ENCODE data around the gene CYP26B1. TPM values are rescaled to one million over a fixed set of nuclear protein-coding genes. Genes with fewer than 3 reads are reported as not detected.

Gene CYP26B1
- total RNA-seq, 1 experiment from 2014 or later: 1.8 TPM

GRCh38 chr2:72118951-72119350, 28.7 kb downstream of the CYP26B1 start:
- in situ Hi-C loops (cut with HindIII; ENCODE audit: low pct_unique_long_range_greater_than_20kb, low sequenced_read_pairs): no loop called here
- no peak for DNase-seq (ENCODE audit: low read depth, low spot score)

GRCh38 chr2:72118386-72118785, 29.3 kb downstream of the CYP26B1 start:
- DNase-seq (ENCODE audit: low read depth, low spot score): no peak
- in situ Hi-C loops (cut with HindIII; ENCODE audit: low pct_unique_long_range_greater_than_20kb, low sequenced_read_pairs): no loop called here

DNA sequence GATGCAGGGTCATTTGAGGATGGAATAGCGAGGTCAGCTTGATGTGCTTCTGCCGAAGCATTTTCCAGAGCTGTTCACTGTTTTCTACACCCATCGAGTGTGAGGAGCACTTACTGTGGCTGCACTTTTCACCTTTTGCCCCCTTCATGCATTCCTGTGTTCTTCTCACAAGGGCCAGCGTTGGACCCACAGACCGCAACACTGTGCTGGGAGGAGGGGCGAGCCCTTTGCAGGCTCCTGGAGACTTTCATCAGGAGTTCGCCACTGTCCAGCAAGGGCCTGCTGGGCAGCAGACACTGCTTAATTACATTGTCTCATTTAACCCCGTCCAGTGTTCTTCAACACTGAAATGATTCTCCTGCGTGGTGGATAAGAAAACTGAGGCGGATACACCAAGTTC, 29.9 kb downstream of the CYP26B1 start:
- DNase-seq (ENCODE audit: low read depth, low spot score): no peak
- in situ Hi-C loops (cut with HindIII; ENCODE audit: low pct_unique_long_range_greater_than_20kb, low sequenced_read_pairs): no loop called here

DNA sequence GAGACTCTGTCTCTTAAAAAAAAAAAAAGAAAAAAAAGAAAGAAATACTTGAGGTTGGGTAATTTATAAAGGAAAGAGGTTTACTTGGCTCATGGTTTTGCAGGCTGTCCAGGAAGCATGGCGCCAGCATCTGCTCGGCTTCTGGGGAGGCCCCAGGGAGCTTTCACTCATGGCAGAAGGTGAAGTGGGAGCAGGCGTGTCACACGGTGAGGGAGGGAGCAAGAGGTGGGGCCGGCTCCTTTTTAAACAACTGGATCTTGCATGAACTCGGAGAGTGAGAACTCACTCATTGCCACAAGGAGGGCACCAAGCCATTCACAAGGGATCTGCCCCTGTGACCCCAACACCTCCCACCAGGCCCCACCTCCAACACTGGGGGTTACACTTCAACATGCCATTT, 30.6 kb downstream of the CYP26B1 start:
- in situ Hi-C loops (cut with HindIII; ENCODE audit: low pct_unique_long_range_greater_than_20kb, low sequenced_read_pairs): no loop called here
- no peak for DNase-seq (ENCODE audit: low read depth, low spot score)

DNA sequence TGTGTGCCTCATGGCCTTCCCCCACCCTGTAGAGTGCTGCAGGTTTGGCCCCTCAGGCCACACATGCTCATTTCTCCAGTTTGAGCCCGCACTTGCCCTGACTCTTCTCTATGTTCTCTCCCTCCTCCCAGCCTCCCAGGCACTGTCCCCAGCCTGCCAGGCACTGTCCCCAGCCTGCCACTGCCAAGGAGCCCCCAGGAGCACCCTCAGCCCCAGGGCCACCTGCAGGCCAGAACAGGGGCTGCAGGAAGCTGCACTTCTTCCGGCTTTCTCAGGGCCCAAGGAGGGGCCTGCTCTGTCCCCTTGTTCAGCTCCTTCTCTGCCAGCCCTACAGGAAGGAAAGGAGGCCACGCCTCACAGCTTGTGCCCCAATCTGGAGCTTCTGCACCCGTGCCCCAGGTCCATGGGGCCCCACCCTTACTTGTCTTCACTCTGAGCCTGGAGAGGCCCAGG, 31.6 kb downstream of the CYP26B1 start:
- DNase-seq (ENCODE audit: low read depth, low spot score): no peak
- in situ Hi-C loops (cut with HindIII; ENCODE audit: low pct_unique_long_range_greater_than_20kb, low sequenced_read_pairs): no loop called here

GRCh38 chr2:72115110-72116080, 32.3 kb downstream of the CYP26B1 start:
- DNase-seq (ENCODE audit: low read depth, low spot score): peak; percentile 82
- in situ Hi-C loops (cut with HindIII; ENCODE audit: low pct_unique_long_range_greater_than_20kb, low sequenced_read_pairs): no loop called here

DNA sequence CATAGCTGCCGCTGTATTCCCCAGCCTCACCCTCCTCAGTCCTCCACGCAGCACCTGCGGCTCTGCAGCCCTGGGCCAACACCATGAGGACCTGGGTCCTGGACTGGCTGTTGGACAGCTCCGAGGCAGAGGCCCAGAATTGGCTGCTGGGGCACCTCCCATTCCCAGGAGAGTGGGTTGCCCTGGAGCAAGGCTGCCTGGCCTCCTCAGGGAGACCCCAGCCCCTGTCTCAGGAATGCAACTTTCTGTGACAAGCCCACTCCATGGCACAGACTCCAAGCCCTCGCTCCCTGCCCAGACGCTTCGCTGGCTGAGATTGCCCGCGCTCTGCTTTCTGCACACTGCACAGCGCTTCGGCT, 33.0 kb downstream of the CYP26B1 start:
- in situ Hi-C loops (cut with HindIII; ENCODE audit: low pct_unique_long_range_greater_than_20kb, low sequenced_read_pairs): no loop called here

GRCh38 chr2:72113847-72114692, 33.6 kb downstream of the CYP26B1 start:
- DNase-seq (ENCODE audit: low read depth, low spot score): no peak
- in situ Hi-C loops (cut with HindIII; ENCODE audit: low pct_unique_long_range_greater_than_20kb, low sequenced_read_pairs): no loop called here

More for the DNA sequence above, 33.0 kb downstream of the CYP26B1 start:
- DNase-seq (ENCODE audit: low read depth, low spot score): no peak

DNA sequence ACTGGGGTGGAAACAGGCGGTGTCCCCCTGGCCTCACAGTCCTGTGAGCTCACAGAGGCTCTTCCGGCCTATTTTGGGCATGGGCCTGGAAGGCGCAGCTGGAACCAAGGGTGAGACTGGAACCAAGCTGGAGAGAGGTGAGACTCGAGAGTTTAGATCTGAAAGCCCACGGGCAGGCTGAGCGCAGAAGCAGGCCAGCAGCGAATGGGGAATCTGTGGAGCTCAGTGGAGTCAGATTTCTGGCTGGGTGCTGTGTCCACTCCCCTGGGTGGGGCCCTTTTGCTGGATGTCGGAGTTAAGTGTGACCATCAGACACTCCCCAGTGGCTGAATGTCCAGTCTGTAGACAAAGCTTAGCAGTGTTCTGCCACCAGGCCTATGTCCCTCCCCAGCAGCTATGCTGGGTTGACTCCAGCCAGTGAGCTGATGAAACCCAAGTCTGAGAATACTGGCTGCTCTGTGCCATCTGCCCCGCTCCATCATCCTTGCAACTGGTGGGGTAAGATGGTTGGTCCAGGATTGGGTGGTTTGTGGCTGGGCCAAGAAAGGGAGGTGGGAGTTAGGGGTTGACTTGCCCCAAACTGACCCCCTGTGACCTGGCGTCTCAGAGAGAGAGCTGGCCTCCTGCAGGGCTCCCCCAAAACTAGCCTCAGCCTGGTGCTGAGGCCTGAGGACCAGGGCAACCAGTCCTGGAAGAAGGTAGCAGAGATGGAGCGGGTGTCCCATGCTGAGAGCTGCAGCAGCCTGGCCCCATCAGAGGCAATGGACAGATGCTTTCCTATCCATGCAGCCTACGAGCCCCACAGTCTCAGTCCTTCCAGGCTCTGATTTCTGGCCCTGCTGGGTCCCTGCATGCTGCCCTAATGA, 34.4 kb downstream of the CYP26B1 start:
- in situ Hi-C loops (cut with HindIII; ENCODE audit: low pct_unique_long_range_greater_than_20kb, low sequenced_read_pairs): no loop called here
- DNase-seq (ENCODE audit: low read depth, low spot score): no peak

DNA sequence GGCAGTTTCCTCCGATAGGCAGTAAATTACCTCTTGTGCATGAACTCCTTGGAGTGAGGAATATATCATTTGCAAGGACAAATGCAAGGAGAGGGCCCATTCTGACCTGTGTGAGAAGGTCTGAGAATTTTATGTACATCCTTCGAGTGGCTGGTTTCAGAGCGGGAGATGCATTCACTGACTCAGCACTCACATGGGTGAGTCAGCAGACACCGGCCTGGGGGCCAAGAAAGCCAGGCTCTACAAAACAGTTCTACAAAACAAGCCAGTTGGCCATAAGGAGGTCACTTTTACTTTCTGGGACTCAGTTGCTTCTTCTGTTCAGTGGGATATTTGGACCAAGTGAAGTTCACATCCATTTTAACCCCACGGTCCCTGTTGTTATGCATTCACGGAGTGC, 35.3 kb downstream of the CYP26B1 start:
- DNase-seq (ENCODE audit: low read depth, low spot score): no peak
- in situ Hi-C loops (cut with HindIII; ENCODE audit: low pct_unique_long_range_greater_than_20kb, low sequenced_read_pairs): no loop called here

GRCh38 chr2:72111061-72111460, 36.6 kb downstream of the CYP26B1 start:
- no peak for DNase-seq (ENCODE audit: low read depth, low spot score)
- in situ Hi-C loops (cut with HindIII; ENCODE audit: low pct_unique_long_range_greater_than_20kb, low sequenced_read_pairs): no loop called here

- DNase-seq (ENCODE audit: low read depth, low spot score): no peak
- in situ Hi-C loops (cut with HindIII; ENCODE audit: low pct_unique_long_range_greater_than_20kb, low sequenced_read_pairs): no loop called here
Measured at GRCh38 chr2:72109904-72110303, 37.8 kb downstream of the CYP26B1 start.

DNA sequence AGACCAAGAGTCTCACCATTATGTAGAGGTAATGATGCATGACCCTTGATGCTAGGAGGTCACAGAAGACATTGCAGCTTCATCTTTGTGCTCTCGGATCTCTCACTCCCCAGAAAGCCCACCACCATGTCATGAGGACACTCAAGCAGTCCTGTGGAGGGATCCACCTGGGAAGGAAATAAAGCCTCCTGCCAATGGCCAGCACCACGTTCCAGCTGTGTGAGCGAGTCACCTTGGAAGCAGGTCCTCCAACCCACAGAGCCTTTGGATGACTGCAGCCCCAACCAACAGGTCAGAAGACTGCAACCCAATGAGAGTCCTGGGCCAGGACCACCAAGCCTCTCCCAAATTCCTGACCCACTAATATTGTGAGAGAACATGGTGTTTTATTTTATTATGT, 38.4 kb downstream of the CYP26B1 start:
- no peak for DNase-seq (ENCODE audit: low read depth, low spot score)
- in situ Hi-C loops (cut with HindIII; ENCODE audit: low pct_unique_long_range_greater_than_20kb, low sequenced_read_pairs): no loop called here

DNA sequence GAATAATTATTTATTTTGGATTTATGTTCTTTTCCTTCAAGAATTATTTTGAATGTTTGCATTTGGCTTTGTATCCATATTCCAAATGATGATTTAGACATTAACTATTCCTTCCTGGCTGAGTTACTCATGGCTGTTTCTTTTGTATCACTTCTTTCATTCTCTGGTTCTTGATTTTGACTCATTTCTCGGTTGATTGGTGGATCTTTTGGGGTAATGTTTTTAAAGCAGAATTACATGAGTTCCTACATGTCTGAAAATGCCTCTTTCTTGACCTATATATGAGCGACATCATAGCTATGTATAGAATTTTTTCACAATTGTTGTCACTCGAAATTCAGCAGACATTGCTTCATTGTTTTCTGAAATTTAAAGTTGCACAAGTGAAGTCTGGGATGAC, 39.5 kb downstream of the CYP26B1 start:
- DNase-seq (ENCODE audit: low read depth, low spot score): no peak
- in situ Hi-C loops (cut with HindIII; ENCODE audit: low pct_unique_long_range_greater_than_20kb, low sequenced_read_pairs): no loop called here

DNA sequence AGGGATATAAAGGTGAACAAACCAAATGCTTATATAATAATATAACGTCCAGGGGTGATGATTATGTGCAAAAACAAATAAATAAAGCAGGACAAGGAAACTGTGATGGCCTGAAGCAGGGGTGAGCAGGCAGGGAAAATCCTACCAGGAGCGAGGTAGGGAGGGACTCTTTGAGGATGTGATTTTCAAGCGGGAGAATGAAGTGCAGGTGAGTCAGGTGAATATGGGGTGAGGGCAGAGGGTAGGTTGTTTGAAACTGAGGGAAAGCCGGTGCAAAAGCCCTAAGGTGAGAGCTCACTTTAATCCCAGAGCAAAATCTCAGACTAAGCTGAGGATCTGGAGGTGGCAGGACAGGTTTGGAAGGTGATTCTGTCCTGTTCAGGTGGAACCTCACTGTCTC, 40.7 kb downstream of the CYP26B1 start:
- no peak for DNase-seq (ENCODE audit: low read depth, low spot score)
- in situ Hi-C loops (cut with HindIII; ENCODE audit: low pct_unique_long_range_greater_than_20kb, low sequenced_read_pairs): no loop called here

DNA sequence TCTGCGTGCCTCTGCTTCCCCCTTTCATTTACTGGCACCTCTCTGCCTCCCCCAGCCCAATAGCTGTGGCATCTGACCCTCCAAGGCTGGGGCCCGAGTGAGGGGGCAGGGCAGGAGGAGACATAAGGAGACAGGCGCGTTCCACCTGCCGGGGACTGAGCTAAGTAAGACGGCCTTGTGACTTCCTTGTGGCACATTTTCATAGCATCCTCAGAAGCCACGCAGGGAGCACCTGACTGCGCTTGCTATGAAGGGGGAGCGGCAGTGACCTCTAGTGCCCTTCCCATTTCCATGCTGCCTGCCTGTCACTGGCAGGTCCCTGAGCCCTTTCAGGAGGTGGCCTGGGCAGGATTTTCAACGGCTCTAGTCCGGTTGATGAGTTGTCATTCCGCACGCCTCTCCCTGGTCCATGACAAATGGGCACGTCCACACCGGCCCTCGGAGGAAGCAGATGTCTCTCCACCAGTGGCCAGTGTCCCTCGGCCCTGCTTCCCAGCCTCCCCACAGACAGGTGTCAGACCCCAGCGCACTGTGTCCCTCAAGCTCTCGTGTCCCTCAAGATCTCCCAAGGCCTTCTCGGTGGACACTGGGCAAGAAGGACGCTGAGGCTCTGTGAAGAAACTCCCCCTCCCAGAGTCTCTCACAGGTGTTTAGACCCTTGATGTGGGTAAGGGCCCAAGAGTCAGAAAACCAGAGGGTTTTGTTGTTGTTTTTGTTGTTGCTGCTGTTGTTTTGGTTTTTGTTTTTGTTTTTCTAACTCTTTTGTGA, 42.7 kb downstream of the CYP26B1 start:
- in situ Hi-C loops (cut with HindIII; ENCODE audit: low pct_unique_long_range_greater_than_20kb, low sequenced_read_pairs): no loop called here
- DNase-seq (ENCODE audit: low read depth, low spot score): peak; percentile 38

GRCh38 chr2:72103690-72104089, 44.0 kb downstream of the CYP26B1 start:
- in situ Hi-C loops (cut with HindIII; ENCODE audit: low pct_unique_long_range_greater_than_20kb, low sequenced_read_pairs): no loop called here
- DNase-seq (ENCODE audit: low read depth, low spot score): no peak

Data from SK-MEL-5 (cell line).